SK-N-MC (cell line): ENCODE data around the gene CDHR4.
"Not testable (repeated sequence)": the region's sequence is repeated elsewhere in the genome, so short reads cannot be mapped to it uniquely, and the experiment has no call there.

ENCODE experiments used
- DNase-seq: peaks from one replicate; pipeline ENCODE4 v3.0.0-alpha.2; 2011; ENCODE audit warnings: low read depth, low spot score
- H3K27ac ChIP-seq: fragments of 200-600 bp; sonication (generic); 2 replicates; pipeline ENCODE4 v1.5.1; 2016; ENCODE audit warnings: mixed run types
- H3K36me3 ChIP-seq: fragments of 200-600 bp; sonication (generic); 2 replicates; pipeline ENCODE4 v1.6.1; 2017; ENCODE audit warnings: antibody characterized with exemption, low read length, mixed read lengths; ENCODE audit not compliant: insufficient read depth
- H3K4me3 ChIP-seq: fragments of 200-600 bp; sonication (generic); 2 replicates; pipeline ENCODE4 v1.5.1; 2016
- H3K9ac ChIP-seq: fragments of 200-600 bp; sonication (generic); 2 replicates; pipeline ENCODE4 v1.8.0; 2017; ENCODE audit warnings: mixed run types, mixed read lengths; ENCODE audit not compliant: insufficient read length
- H3K9me3 ChIP-seq: fragments of 200-600 bp; sonication (generic); 2 replicates; pipeline ENCODE4 v1.6.1; 2017; ENCODE audit warnings: low read depth, mild to moderate bottlenecking, antibody characterized with exemption, low read length, moderate library complexity, mixed read lengths
- EZH2 ChIP-seq: fragments of 200-600 bp; sonication (generic); IDR thresholded peaks from one replicate; pipeline ENCODE4 v1.6.1; 2017; ENCODE audit warnings: antibody characterized with exemption
- FOXP2 ChIP-seq: optimal IDR thresholded peaks from 2 replicates; pipeline ENCODE3; 2011; ENCODE audit warnings: mild to moderate bottlenecking, moderate library complexity; ENCODE audit not compliant: insufficient read depth; ENCODE audit errors: extremely low read length, control extremely low read depth
- POLR2AphosphoS5 ChIP-seq: IDR thresholded peaks from 2 replicates; pipeline ENCODE4 v1.6.1; 2012; ENCODE audit warnings: mild to moderate bottlenecking, low read depth, low read length, borderline replicate concordance

The CDHR4 gene

GRCh38 chr3:49780080-49780974, 19.3 kb downstream of the CDHR4 start:
- Histone ChIP-seq H3K36me3 (no peaks in the 10 kb centered on the region), H3K9me3 (no peaks in the 10 kb centered on the region), H3K4me3 (no peak overlapping the region), H3K27ac (no peak overlapping the region), H3K9ac (no peak overlapping the region)
- TF ChIP-seq EZH2, result no peak
- no peak for TF ChIP-seq POLR2AphosphoS5
- TF ChIP-seq FOXP2, result no peak
- DNase-seq, result no peak

DNA sequence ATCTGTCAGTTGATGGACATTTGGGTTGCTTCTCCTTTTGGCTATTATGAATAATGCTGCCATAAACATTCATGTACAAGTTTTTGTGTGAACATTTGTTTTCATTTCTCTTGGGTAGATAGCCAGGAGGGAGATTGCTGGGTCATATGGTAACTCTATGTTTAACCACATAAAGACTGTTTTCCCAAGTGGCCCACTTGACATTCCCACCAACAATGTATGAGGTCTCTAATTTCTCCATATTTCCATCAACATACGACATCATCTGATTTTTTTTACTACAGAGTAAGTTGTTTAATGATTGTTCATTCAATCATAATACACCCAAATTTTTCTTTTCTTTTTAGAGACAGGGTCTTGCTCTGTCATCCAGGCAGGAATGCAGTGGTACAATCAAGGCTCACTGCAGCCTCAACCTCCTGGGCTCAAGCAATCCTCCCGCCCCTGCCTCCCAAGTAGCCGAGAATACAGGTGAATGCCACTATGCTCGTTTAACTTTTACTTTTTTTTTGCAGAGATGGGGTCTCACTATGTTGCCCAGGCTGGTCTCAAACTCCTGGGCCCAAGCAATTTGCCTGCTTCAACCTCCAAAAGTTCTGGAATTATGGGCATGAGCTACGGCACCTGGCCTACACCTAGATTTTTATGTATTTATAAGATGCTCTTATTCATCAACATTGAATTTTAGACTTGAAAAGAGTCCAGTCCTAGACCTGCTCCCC, 20.2 kb downstream of the CDHR4 start:
- no peaks in the 10 kb centered on the region for H3K9me3 ChIP-seq
- H3K36me3 ChIP-seq, result no peaks in the 10 kb centered on the region
- no peak overlapping the region for H3K9ac ChIP-seq
- no peak overlapping the region for H3K27ac ChIP-seq
- no peak for TF ChIP-seq POLR2AphosphoS5
- TF ChIP-seq EZH2, result no peak
- TF ChIP-seq FOXP2, result no peak
- DNase-seq, result no peak
- H3K4me3 ChIP-seq, result no peak overlapping the region

- H3K36me3 ChIP-seq, H3K9ac ChIP-seq, H3K27ac ChIP-seq, DNase-seq, H3K9me3 ChIP-seq, H3K4me3 ChIP-seq: not testable (repeated sequence)
Measured at GRCh38 chr3:49776101-49776500, 23.6 kb downstream of the CDHR4 start.

GRCh38 chr3:49775538-49775937, 24.1 kb downstream of the CDHR4 start:
- Histone ChIP-seq H3K4me3 (no peak overlapping the region), H3K36me3 (no peaks in the 10 kb centered on the region), H3K27ac (no peak overlapping the region), H3K9ac (no peak overlapping the region), H3K9me3 (no peaks in the 10 kb centered on the region)
- no peak for DNase-seq
- TF ChIP-seq FOXP2 (no peak), EZH2 (no peak), POLR2AphosphoS5 (no peak)

- Histone ChIP-seq H3K4me3 (no peak overlapping the region), H3K9me3 (no peaks in the 10 kb centered on the region), H3K36me3 (no peaks in the 10 kb centered on the region), H3K27ac (no peak overlapping the region), H3K9ac (no peak overlapping the region)
- no peak for TF ChIP-seq POLR2AphosphoS5
- TF ChIP-seq FOXP2, result no peak
- no peak for TF ChIP-seq EZH2
- no peak for DNase-seq
Measured at GRCh38 chr3:49772703-49773102, 27.0 kb downstream of the CDHR4 start.

DNA sequence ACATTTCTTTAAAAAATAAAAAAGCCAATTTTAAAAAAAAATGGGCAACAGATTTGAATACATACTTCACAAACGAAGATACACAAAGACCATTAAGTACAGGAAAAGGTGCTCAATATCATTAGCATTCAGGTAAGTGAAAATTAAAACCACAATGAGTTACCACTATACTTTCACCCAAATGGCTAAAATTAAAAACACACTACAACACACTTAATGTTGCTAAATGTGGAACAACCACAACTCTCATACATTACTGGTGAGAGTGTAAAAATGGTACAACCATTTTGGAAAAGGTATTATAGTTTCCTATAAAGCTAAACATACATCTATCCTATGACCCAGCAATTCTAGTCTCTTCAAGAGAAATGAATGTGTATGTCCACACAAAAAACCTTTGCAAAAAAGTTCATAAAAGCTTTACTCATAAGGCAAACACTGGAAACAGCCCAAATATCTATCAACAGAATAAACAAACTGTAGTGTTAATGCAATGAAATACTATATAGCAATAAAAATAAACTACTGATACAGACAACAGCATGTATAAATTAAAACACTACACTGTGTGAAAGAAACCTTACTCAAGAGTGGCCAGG, 28.2 kb downstream of the CDHR4 start:
- Histone ChIP-seq H3K4me3 (no peak overlapping the region), H3K36me3 (no peaks in the 10 kb centered on the region), H3K27ac (no peak overlapping the region), H3K9ac (no peak overlapping the region), H3K9me3 (no peaks in the 10 kb centered on the region)
- TF ChIP-seq POLR2AphosphoS5 (no peak), FOXP2 (no peak), EZH2 (no peak)
- DNase-seq, result no peak

GRCh38 chr3:49769926-49770325, 29.7 kb downstream of the CDHR4 start:
- Histone ChIP-seq H3K9me3 (no peaks in the 10 kb centered on the region), H3K36me3 (no peaks in the 10 kb centered on the region), H3K9ac (no peak overlapping the region), H3K27ac (no peak overlapping the region), H3K4me3 (no peak overlapping the region)
- no peak for TF ChIP-seq EZH2
- no peak for TF ChIP-seq POLR2AphosphoS5
- no peak for TF ChIP-seq FOXP2
- no peak for DNase-seq

DNA sequence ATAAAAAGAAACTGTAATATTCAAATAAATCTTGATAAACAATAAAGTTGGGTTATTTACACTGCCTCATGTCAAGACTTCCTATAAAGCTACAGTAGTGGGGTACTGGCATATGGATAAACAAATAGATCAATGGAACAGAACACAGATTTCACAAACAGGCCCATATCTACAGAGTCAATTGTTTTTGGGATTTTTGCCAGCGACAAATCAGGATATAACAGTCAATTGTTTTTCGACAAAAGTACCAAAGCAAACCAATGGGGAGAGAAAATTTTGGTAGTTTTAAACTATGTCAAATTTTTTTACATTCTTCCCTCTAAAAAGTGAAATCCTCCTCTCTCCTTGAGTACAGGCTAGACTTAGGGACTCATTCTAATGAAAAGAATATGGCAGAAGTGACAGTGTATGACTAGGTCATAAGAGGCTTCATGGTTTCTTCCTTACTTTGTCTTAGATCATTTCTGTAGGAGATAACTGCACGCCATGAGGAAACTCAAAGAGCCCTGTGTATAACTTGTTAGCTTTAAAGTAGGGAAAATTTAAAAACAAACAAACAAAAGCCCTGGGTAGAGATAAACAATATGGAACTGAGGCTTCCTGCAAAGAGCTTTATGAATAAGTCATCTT, 30.3 kb downstream of the CDHR4 start:
- H3K4me3 ChIP-seq, result no peak overlapping the region
- no peak overlapping the region for H3K27ac ChIP-seq
- DNase-seq, result no peak
- H3K36me3 ChIP-seq, result no peaks in the 10 kb centered on the region
- no peak for TF ChIP-seq FOXP2
- no peak for TF ChIP-seq EZH2
- TF ChIP-seq POLR2AphosphoS5, result no peak
- H3K9ac ChIP-seq, result no peak overlapping the region
- H3K9me3 ChIP-seq, result no peaks in the 10 kb centered on the region
